Upper lobe of left lung (tissue), 6 donors: ENCODE results near the gene LSM5. TPM values are rescaled to one million over a fixed set of nuclear protein-coding genes. Genes with fewer than 3 reads are reported as not detected.
"Not testable (repeated sequence)": the region's sequence is repeated elsewhere in the genome, so short reads cannot be mapped to it uniquely, and the experiment has no call there.

Source experiments
- ATAC-seq, 2 donors: fragments of 200-7000 bp; cut with Tn5 transposase; one replicate each; pipeline ENCODE4 v1.9.1; 2022; ENCODE audit warnings: mild to moderate bottlenecking in 2 of 2, moderate library complexity in 2 of 2; ENCODE audit not compliant: low FRiP score in 2 of 2
- DNase-seq, 2 donors: peaks; one replicate each; pipeline ENCODE4 v3.0.0-alpha.2; 2019 to 2020
- H3K27ac ChIP-seq, 4 donors: fragments of 200-600 bp; sonication (generic); one replicate each; pipeline ENCODE4 v1.5.1; 2016 to 2019
- H3K27me3 ChIP-seq, 4 donors: fragments of 200-600 bp; sonication (generic); one replicate each; pipeline ENCODE4 v1.5.1; 2017 to 2019
- H3K36me3 ChIP-seq, 4 donors: fragments of 200-600 bp; sonication (generic); one replicate each; pipeline ENCODE4 v1.5.1; 2016 to 2019
- H3K4me1 ChIP-seq, 4 donors: fragments of 200-600 bp; sonication (generic); one replicate each; pipeline ENCODE4 v1.5.1; 2018 to 2019
- H3K4me3 ChIP-seq, 4 donors: fragments of 200-600 bp; sonication (generic); one replicate each; pipeline ENCODE4 v1.5.1; 2017 to 2019; ENCODE audit warnings: mild to moderate bottlenecking in 2 of 4, moderate library complexity in 1 of 4
- H3K9me3 ChIP-seq, 4 donors: fragments of 200-600 bp; sonication (generic); one replicate each; pipeline ENCODE4 v1.5.1; 2018 to 2019
- EP300 ChIP-seq, 4 donors: sonication (generic); formaldehyde crosslinking; IDR thresholded peaks; one replicate each; pipeline ENCODE4 v1.5.1; 2017; ENCODE audit warnings: antibody characterized with exemption in 4 of 4, control low read depth in 2 of 4
- POLR2A ChIP-seq, 4 donors: fragments of 450-650 bp; IDR thresholded peaks; one replicate each; pipeline ENCODE4 v1.5.1; 2016 to 2017; ENCODE audit warnings: antibody characterized with exemption in 4 of 4, mild to moderate bottlenecking in 2 of 4
- POLR2AphosphoS5 ChIP-seq, 2 donors: sonication (generic); formaldehyde crosslinking; IDR thresholded peaks; one replicate each; pipeline ENCODE4 v1.5.1; 2017; ENCODE audit warnings: antibody characterized with exemption in 2 of 2
- WGBS, 2 donors: methylation state at CpG; one replicate each; pipeline ENCODE4 v1.1.5; 2017 to 2018; 5-methylcytosine and 5-hydroxymethylcytosine counted together
- total RNA-seq, 6 donors: library from RNA; depleted of rRNA in 4 of 6; stranded (reverse); fragments of >200 nt in 4 of 6; gene quantifications; one replicate each; pipeline versions ENCODE4 v1.1.0 to v1.2.1, GENCODE V29; 2016 to 2021
- TF ChIP-seq, protein P1 (sequence below), 6 experiments: fragments of 450-650 bp in 4 of 6; fragments of 200-600 bp in 2 of 6; sonication (generic) in 2 of 6; IDR thresholded peaks; one replicate each; pipeline ENCODE4 v1.5.1; 2016 to 2019; ENCODE audit warnings: antibody characterized with exemption in 6 of 6
- donor health status: DM: no; HTN: no; CAD: no; lungs with moderate emphysema.
- donor health status: DM: no; HTN: yes; CAD: no; lungs with severe emphysema.

LSM5 gene
- total RNA-seq, 6 donors from 2014 or later = 2.1 to 26.4 (median 13.8) TPM

DNA sequence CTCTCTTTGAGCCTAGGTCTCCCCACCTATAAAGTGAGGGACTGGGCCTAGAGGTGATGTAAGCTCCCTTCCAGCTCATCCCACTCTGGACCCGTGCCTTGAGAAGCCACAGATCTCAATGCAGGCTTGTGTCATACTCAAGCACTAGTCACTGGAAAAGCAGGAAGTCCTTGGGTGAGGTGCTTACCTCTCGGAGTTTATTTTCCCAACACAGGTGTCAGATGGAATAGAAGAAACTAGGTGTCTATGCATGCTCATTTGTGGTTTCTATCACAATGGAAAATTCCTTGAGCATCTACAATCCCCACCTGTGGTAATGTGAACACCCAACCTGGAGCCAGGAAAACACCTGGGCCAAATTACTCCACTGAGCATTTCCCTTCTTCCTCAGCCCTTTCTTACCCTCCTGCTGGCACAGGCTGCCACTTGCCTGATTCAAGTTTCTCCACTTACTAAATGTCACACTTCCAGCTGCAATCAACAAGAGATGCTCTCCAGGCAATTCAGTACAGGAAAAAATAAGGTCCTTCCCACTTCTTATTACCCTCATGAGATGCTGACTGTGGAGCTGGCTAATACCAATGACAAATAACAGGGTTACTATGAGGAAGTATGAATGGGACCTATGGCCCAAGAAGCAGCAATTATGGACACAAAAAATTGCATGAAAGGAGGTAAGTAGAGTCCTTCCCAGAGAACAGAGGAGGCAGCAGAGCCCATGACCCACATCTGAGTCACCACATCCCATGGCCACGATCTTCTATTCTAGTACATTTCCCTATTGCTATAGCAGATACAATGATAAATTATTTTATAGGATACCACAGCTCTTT lies 13.1 kb downstream of the LSM5 start:
- no peak overlapping the region for H3K4me3 ChIP-seq
- H3K27ac ChIP-seq = no peak overlapping the region
- WGBS, 2 donors = 56 to 63% methylated on average over 3 of the region's 3 CpGs
- ATAC-seq = no peak
- H3K4me1 ChIP-seq = no peaks in the 10 kb centered on the region
- no peak for DNase-seq
- no peaks in the 10 kb centered on the region for H3K36me3 ChIP-seq
- no peaks in the 10 kb centered on the region for H3K9me3 ChIP-seq
- TF ChIP-seq, protein P1, sequence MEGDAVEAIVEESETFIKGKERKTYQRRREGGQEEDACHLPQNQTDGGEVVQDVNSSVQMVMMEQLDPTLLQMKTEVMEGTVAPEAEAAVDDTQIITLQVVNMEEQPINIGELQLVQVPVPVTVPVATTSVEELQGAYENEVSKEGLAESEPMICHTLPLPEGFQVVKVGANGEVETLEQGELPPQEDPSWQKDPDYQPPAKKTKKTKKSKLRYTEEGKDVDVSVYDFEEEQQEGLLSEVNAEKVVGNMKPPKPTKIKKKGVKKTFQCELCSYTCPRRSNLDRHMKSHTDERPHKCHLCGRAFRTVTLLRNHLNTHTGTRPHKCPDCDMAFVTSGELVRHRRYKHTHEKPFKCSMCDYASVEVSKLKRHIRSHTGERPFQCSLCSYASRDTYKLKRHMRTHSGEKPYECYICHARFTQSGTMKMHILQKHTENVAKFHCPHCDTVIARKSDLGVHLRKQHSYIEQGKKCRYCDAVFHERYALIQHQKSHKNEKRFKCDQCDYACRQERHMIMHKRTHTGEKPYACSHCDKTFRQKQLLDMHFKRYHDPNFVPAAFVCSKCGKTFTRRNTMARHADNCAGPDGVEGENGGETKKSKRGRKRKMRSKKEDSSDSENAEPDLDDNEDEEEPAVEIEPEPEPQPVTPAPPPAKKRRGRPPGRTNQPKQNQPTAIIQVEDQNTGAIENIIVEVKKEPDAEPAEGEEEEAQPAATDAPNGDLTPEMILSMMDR (IDR thresholded peaks at IDR 0.05) = no peak
- no peak for TF ChIP-seq POLR2AphosphoS5 (IDR thresholded peaks at IDR 0.05)
- TF ChIP-seq POLR2A (IDR thresholded peaks at IDR 0.05) = no peak
- TF ChIP-seq EP300 (IDR thresholded peaks at IDR 0.05) = no peak
- no peaks in the 10 kb centered on the region for H3K27me3 ChIP-seq

DNA sequence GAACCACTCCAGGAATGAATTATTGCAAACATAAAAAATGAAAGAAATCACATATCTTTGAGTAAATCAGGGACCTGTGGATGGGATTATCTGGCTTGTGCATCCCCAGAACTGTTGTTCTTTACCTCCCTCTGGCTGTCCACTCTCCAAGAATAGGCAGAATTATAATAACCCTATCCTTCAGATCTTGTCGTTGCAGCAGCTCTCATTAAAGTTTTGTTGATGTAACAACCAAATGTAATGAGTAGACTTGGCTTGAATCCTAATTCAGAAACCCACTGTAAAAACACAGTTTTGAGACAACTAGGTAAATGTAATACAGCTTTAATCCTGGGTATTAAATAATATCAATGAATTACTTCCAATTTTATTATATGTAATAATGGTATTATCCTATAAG lies 16.2 kb downstream of the LSM5 start:
- WGBS, 2 donors = 64 to 75% methylated on average over 1 of the region's 1 CpG
- Histone ChIP-seq H3K27me3 (no peaks in the 10 kb centered on the region), H3K27ac (no peak overlapping the region), H3K36me3 (no peaks in the 10 kb centered on the region), H3K4me1 (no peaks in the 10 kb centered on the region), H3K9me3 (no peaks in the 10 kb centered on the region), H3K4me3 (no peak overlapping the region)
- no peak for ATAC-seq
- TF ChIP-seq POLR2A (IDR thresholded peaks at IDR 0.05) (no peak), EP300 (IDR thresholded peaks at IDR 0.05) (no peak), POLR2AphosphoS5 (IDR thresholded peaks at IDR 0.05) (no peak)
- TF ChIP-seq, protein P1 (IDR thresholded peaks at IDR 0.05) = no peak
- DNase-seq = no peak

DNA sequence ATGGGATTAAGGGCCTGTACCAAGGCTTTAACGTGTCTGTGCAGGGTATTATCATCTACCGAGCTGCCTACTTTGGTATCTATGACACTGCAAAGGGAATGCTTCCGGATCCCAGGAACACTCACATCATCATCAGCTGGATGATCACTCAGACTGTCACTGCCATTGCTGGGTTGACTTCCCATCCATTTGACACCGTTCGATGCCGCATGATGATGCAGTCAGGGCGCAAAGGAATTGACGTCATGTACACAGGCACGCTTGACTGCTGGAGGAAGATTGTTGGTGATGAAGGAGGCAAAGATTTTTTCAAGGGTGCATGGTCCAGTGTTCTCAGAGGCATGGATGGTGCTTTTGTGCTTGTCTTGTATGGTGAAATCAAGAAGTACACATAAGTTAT lies 18.2 kb downstream of the LSM5 start:
- TF ChIP-seq POLR2A (IDR thresholded peaks at IDR 0.05) (no peak), EP300 (IDR thresholded peaks at IDR 0.05) (no peak)
- Histone ChIP-seq H3K27me3 (no peaks in the 10 kb centered on the region), H3K27ac (no peak overlapping the region), H3K4me1 (no peaks in the 10 kb centered on the region), H3K9me3 (no peaks in the 10 kb centered on the region), H3K36me3 (no peaks in the 10 kb centered on the region), H3K4me3 (no peak overlapping the region)
- ATAC-seq = no peak
- no peak for DNase-seq
- 92 to 93% methylated on average over 9 of the region's 9 CpGs for WGBS, 2 donors

DNA sequence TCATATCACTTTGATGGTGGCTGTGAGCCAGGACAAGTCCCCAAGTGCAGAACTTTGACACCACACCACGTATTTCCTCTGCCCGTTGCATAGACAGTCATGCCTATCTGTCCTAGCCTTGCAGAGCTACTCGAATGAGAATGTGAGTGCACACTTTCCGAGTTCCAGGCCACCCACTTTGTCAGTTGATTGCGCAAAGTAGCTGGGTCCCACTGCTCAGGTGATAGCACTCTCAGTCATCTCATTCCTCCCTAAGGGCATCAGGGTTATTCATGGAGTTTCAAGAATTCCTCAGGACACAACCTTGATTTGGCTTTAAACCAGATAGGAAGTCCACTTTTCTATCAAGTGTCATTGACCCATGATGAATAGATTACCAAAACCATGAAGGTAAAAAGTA lies 19.3 kb downstream of the LSM5 start:
- Histone ChIP-seq H3K27me3 (no peaks in the 10 kb centered on the region), H3K4me1 (no peaks in the 10 kb centered on the region), H3K9me3 (no peaks in the 10 kb centered on the region), H3K27ac (no peak overlapping the region), H3K4me3 (no peak overlapping the region), H3K36me3 (no peaks in the 10 kb centered on the region)
- DNase-seq (no peak), ATAC-seq (no peak)
- TF ChIP-seq EP300 (IDR thresholded peaks at IDR 0.05) (no peak), POLR2A (IDR thresholded peaks at IDR 0.05) (no peak)
- TF ChIP-seq, protein P1 (IDR thresholded peaks at IDR 0.05) = no peak
- WGBS, 2 donors = 68 to 70% methylated on average over 5 of the region's 5 CpGs

DNA sequence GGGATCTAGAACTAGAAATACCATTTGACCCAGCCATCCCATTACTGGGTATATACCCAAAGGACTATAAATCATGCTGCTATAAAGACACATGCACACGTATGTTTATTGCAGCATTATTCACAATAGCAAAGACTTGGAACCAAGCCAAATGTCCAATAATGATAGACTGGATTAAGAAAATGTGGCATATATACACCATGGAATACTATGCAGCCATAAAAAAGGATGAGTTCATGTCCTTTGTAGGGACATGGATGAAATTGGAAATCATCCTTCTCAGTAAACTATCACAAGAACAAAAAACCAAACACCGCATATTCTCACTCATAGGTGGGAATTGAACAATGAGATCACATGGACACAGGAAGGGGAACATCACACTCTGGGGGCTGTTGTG lies 20.2 kb downstream of the LSM5 start:
- not testable (repeated sequence) for DNase-seq, H3K4me1 ChIP-seq, H3K27me3 ChIP-seq, H3K27ac ChIP-seq, H3K9me3 ChIP-seq, ATAC-seq, H3K4me3 ChIP-seq, H3K36me3 ChIP-seq
- WGBS, 2 donors = 89 to 100% methylated on average over 1 to 2 of the region's 2 CpGs

DNA sequence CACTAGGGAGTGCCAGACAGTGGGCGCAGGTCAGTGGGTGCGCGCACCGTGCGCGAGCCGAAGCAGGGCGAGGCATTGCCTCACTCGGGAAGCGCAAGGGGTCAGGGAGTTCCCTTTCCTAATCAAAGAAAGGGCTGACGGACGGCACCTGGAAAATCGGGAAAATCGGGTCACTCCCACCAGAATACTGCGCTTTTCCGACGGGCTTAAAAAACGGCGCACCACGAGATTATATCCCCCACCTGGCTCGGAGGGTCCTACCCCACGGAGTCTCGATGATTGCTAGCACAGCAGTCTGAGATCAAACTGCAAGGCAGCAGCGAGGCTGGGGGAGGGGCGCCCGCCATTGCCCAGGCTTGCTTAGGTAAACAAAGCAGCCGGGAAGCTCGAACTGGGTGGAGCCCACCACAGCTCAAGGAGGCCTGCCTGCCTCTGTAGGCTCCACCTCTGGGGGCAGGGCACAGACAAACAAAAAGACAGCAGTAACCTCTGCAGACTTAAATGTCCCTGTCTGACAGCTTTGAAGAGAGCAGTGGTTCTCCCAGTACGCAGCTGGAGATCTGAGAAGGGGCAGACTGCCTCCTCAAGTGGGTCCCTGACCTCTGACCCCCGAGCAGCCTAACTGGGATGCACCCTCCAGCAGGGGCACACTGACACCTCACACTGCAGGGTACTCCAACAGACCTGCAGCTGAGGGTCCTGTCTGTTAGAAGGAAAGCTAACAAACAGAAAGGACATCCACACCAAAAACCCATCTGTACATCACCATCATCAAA lies 25.4 kb downstream of the LSM5 start:
- H3K4me3 ChIP-seq, H3K27ac ChIP-seq, H3K9me3 ChIP-seq, H3K4me1 ChIP-seq, ATAC-seq, H3K27me3 ChIP-seq, H3K36me3 ChIP-seq, DNase-seq: not testable (repeated sequence)
- WGBS, 2 donors = 75 to 94% methylated on average over 17 to 30 of the region's 30 CpGs
